A673 (cell line): Measurements from ENCODE around the gene TRAP1. TPM values are rescaled to one million over a fixed set of nuclear protein-coding genes. Genes with fewer than 3 reads are reported as not detected.

Source experiments
- BruUV-seq: library from RNA; stranded (reverse); fragments of 400-500 nt; replicated peaks from 2 replicates; lab custom pipeline; 2021; lab: Mats Ljungman, UMichigan
- CTCF ChIA-PET: fragments of 300-600 bp; sonication (Branson Sonifier 250); formaldehyde crosslinking; loops from one replicate; lab custom pipeline; 2022; ENCODE audit warnings: antibody characterized with exemption; lab: Charles Lee
- POLR2A ChIA-PET: fragments of 300-600 bp; sonication (Branson Sonifier 250); formaldehyde crosslinking; loops from one replicate; lab custom pipeline; 2022; ENCODE audit warnings: antibody characterized with exemption; ENCODE audit not compliant: low non-redundant PET; lab: Charles Lee
- DNase-seq: peaks from one replicate; pipeline ENCODE4 v3.0.0-alpha.2; 2015; ENCODE audit warnings: low spot score
- H3K27ac ChIP-seq: fragments of 200-600 bp; sonication (generic); 2 replicates; pipeline ENCODE4 v1.5.1; 2016; ENCODE audit warnings: mixed run types, low read depth, mild to moderate bottlenecking, mixed read lengths, antibody characterized with exemption, low read length; ENCODE audit not compliant: poor library complexity, severe bottlenecking
- H3K27me3 ChIP-seq: fragments of 200-600 bp; sonication (generic); replicated peaks from 2 replicates; pipeline ENCODE4 v1.6.1; 2017; ENCODE audit warnings: mixed run types, low read depth, mild to moderate bottlenecking, mixed read lengths, antibody characterized with exemption, low read length; ENCODE audit not compliant: insufficient read depth, poor library complexity
- H3K36me3 ChIP-seq: fragments of 200-600 bp; sonication (generic); 2 replicates; pipeline ENCODE4 v1.6.1; 2016; ENCODE audit warnings: mixed run types, mild to moderate bottlenecking, mixed read lengths, antibody characterized with exemption, low read length; ENCODE audit not compliant: insufficient read depth, poor library complexity, severe bottlenecking
- H3K4me1 ChIP-seq: fragments of 200-600 bp; sonication (generic); 2 replicates; pipeline ENCODE4 v1.6.1; 2017; ENCODE audit warnings: mixed run types, mild to moderate bottlenecking, mixed read lengths, antibody characterized with exemption, low read length; ENCODE audit not compliant: insufficient read depth, poor library complexity, severe bottlenecking
- H3K4me3 ChIP-seq: fragments of 200-600 bp; sonication (generic); 2 replicates; pipeline ENCODE4 v1.5.1; 2016; ENCODE audit warnings: low read depth, mixed run types, mild to moderate bottlenecking, mixed read lengths, low read length; ENCODE audit not compliant: poor library complexity, severe bottlenecking
- H3K9me3 ChIP-seq: fragments of 200-600 bp; sonication (generic); 2 replicates; pipeline ENCODE4 v1.6.1; 2016; ENCODE audit warnings: mixed run types, low read depth, mild to moderate bottlenecking, mixed read lengths, antibody characterized with exemption, low read length; ENCODE audit not compliant: poor library complexity, severe bottlenecking
- CTCF ChIP-seq: fragments of 300-800, 200-600 bp; sonication (generic); conservative IDR thresholded peaks from 2 replicates; pipeline ENCODE4 v1.5.1; 2017; ENCODE audit warnings: low read depth, mild to moderate bottlenecking, antibody characterized with exemption, low read length, moderate library complexity, mixed read lengths
- EZH2 ChIP-seq: fragments of 200-600 bp; sonication (generic); IDR thresholded peaks from 2 replicates; pipeline ENCODE4 v1.6.1; 2017; ENCODE audit warnings: borderline replicate concordance, low read depth, mild to moderate bottlenecking, mixed read lengths, antibody characterized with exemption, low read length; ENCODE audit not compliant: poor library complexity, severe bottlenecking
- intact Hi-C: fragments of 100-400 bp; cut with micrococcal nuclease; formaldehyde crosslinking; loops from one replicate; pipeline ENCODE4 v1.10.0; 2022; ENCODE audit not compliant: unreplicated experiment
- total RNA-seq: library from RNA; stranded (reverse); gene quantifications from 2 replicates; pipeline ENCODE4 v1.2.3, GENCODE V29; 2021

The TRAP1 gene
- total RNA-seq, 1 experiment from 2014 or later: 280 TPM

- Histone ChIP-seq H3K4me3 (no peak overlapping the region), H3K4me1 (peaks cover 8% of the 10 kb centered on the region), H3K36me3 (no peaks in the 10 kb centered on the region), H3K27ac (no peak overlapping the region), H3K27me3 (no peaks in the 10 kb centered on the region), H3K9me3 (no peaks in the 10 kb centered on the region)
- CTCF ChIA-PET: no interaction called here
- POLR2A ChIA-PET: no interaction called here
- BruUV-seq: no TSS peak
- no peak for TF ChIP-seq EZH2
- TF ChIP-seq CTCF: no peak
- DNase-seq: no peak
- intact Hi-C loops: no loop called here
Observed at GRCh38 chr16:3608069-3608468, 109.3 kb downstream of the TRAP1 start.

Other genes starting within 250 kb of the TRAP1 start
- gene C16orf90, start 222.0 kb downstream of the TRAP1 start, total RNA-seq: not detected in 2 replicates
- gene CLUAP1, start 216.5 kb downstream of the TRAP1 start, total RNA-seq: 22.6 and 36.5 TPM in 2 replicates
- gene NLRC3, start 140.1 kb downstream of the TRAP1 start, total RNA-seq: 0.07 and 0.09 TPM in 2 replicates
- gene SLX4, start 105.9 kb downstream of the TRAP1 start, total RNA-seq: 15.1 and 16.1 TPM in 2 replicates
- gene DNASE1, start 62.8 kb downstream of the TRAP1 start, total RNA-seq: 17.9 and 19.1 TPM in 2 replicates
- 76.1 and 79.6 TPM in 2 replicates for gene CREBBP, start 163.2 kb upstream of the TRAP1 start, total RNA-seq